ENCODE results near the gene RPS3A. TPM values are rescaled to one million over a fixed set of nuclear protein-coding genes. Genes with fewer than 3 reads are reported as not detected.

Gene RPS3A
- polyA plus RNA-seq, 3 donors, result 1,088 to 1,816 (median 1,582) TPM

- intact Hi-C loops (cut with micrococcal nuclease), result loop anchor here (10.0 kb wide), 2 partner anchors 667 to 1687 kb away; partner anchors contain the start of gene GATB (in 1 of the 2)
- H3K79me2 ChIP-seq (ENCODE audit: insufficient read depth, low read length), result peaks cover 34% of the 10 kb centered on the region
Observed at GRCh38 chr4:151097759-151098158, 1.7 kb upstream of the RPS3A start.

GRCh38 chr4:151098979-151099228 is 524 bp upstream of the RPS3A start:
- intact Hi-C loops (cut with micrococcal nuclease), result loop anchor here (10.0 kb wide), 2 partner anchors 666 to 1686 kb away; partner anchors contain the start of gene GATB (in 1 of the 2)
- H3K27me3 Mint-ChIP-seq (ENCODE audit: low read depth in 3 of 3), result peaks cover 0 to 2% (median 2%) of the 10 kb centered on the region in 3 donors
- TF ChIP-seq CTCF (IDR thresholded peaks at IDR 0.05), result no peak
- Histone ChIP-seq H3K79me2 (ENCODE audit: insufficient read depth, low read length) (peaks cover 42% of the 10 kb centered on the region), H3K36me3 (replicated peaks in 1 of 2; ENCODE audit: control insufficient read depth in 1 of 2, insufficient read depth in 2 of 2, low read length in 2 of 2) (peaks cover 21 to 30% of the 10 kb centered on the region in 2 donors), H3K4me2 (replicated peaks; ENCODE audit: extremely low read depth, low read length, poor library complexity, severe bottlenecking) (peak overlapping the region; percentile 91), H3K9ac (ENCODE audit: insufficient read depth, low read length, poor library complexity, severe bottlenecking) (peak overlapping the region; percentile 91), H2AFZ (ENCODE audit: insufficient read depth, low read depth, low read length, poor library complexity, severe bottlenecking) (peak overlapping the region; percentile 92), H4K20me1 (ENCODE audit: insufficient read depth, low read length) (peaks cover 40% of the 10 kb centered on the region), H3K27ac (ENCODE audit: low read depth in 1 of 2, low read length in 2 of 2) (peak overlapping the region; percentile 86 to 91), H3K4me3 (replicated peaks in 1 of 3; ENCODE audit: low read depth in 2 of 3, low read length in 3 of 3) (peak overlapping the region; percentile 73 to 96 (median 91)), H3K4me1 (ENCODE audit: control insufficient read depth in 1 of 2, insufficient read depth in 2 of 2, low read length in 2 of 2) (peaks cover 29 to 31% of the 10 kb centered on the region in 2 donors), H3K27me3 (ENCODE audit: control insufficient read depth in 2 of 2, insufficient read depth in 2 of 2, low read length in 2 of 2) (no peaks in the 10 kb centered on the region), H3K9me3 (replicated peaks in 1 of 2; ENCODE audit: control insufficient read depth in 1 of 2, insufficient read depth in 1 of 2, low read length in 2 of 2) (no peaks in the 10 kb centered on the region)
- WGBS (ENCODE audit: insufficient coverage), result 24% methylated on average over 5 of the region's 8 CpGs
- peak overlapping the region; percentile 91 to 97 for H3K4me3 Mint-ChIP-seq
- H3K27ac Mint-ChIP-seq, result peak overlapping the region; percentile 91 to 99 (median 97)
- peaks cover 27% of the 10 kb centered on the region for H3K4me1 Mint-ChIP-seq
- H3K36me3 Mint-ChIP-seq, result peaks cover 26 to 33% of the 10 kb centered on the region in 2 donors
- H3K9me3 Mint-ChIP-seq, result peaks cover 0 to 4% (median 1%) of the 10 kb centered on the region in 7 donors
- DNase-seq, result no peak

More at GRCh38 chr4:151097759-151098158, 1.7 kb upstream of the RPS3A start:
- Histone ChIP-seq H2AFZ (ENCODE audit: insufficient read depth, low read depth, low read length, poor library complexity, severe bottlenecking) (peak overlapping the region; percentile 92), H4K20me1 (ENCODE audit: insufficient read depth, low read length) (peaks cover 29% of the 10 kb centered on the region), H3K9ac (ENCODE audit: insufficient read depth, low read length, poor library complexity, severe bottlenecking) (no peak overlapping the region), H3K27me3 (ENCODE audit: control insufficient read depth in 2 of 2, insufficient read depth in 2 of 2, low read length in 2 of 2) (no peaks in the 10 kb centered on the region), H3K4me1 (ENCODE audit: control insufficient read depth in 1 of 2, insufficient read depth in 2 of 2, low read length in 2 of 2) (peaks cover 29 to 31% of the 10 kb centered on the region in 2 donors), H3K9me3 (replicated peaks in 1 of 2; ENCODE audit: control insufficient read depth in 1 of 2, insufficient read depth in 1 of 2, low read length in 2 of 2) (no peaks in the 10 kb centered on the region), H3K4me2 (replicated peaks; ENCODE audit: extremely low read depth, low read length, poor library complexity, severe bottlenecking) (peak overlapping the region; percentile 91), H3K4me3 (replicated peaks in 1 of 3; ENCODE audit: low read depth in 2 of 3, low read length in 3 of 3) (no peak overlapping the region), H3K36me3 (replicated peaks in 1 of 2; ENCODE audit: control insufficient read depth in 1 of 2, insufficient read depth in 2 of 2, low read length in 2 of 2) (peaks cover 9 to 18% of the 10 kb centered on the region in 2 donors), H3K27ac (ENCODE audit: low read depth in 1 of 2, low read length in 2 of 2) (peak overlapping the region; percentile 86 to 91)
- Mint-ChIP-seq H3K4me3 (peak overlapping the region; percentile 91 to 97), H3K9me3 (peaks cover 0 to 4% (median 1%) of the 10 kb centered on the region in 7 donors), H3K27ac (peak overlapping the region; percentile 87 to 99 (median 97)), H3K36me3 (peaks cover 18 to 22% of the 10 kb centered on the region in 2 donors), H3K27me3 (ENCODE audit: low read depth in 3 of 3) (peaks cover 0 to 2% (median 2%) of the 10 kb centered on the region in 3 donors), H3K4me1 (peaks cover 27% of the 10 kb centered on the region)
- DNase-seq, result no peak
- no peak for TF ChIP-seq CTCF (IDR thresholded peaks at IDR 0.05)
- no CpG with 5 or more reads among the region's 3 CpGs for WGBS (ENCODE audit: insufficient coverage)
